Lower lobe of right lung (tissue), 2 donors: Measurements from ENCODE around the gene SLBP. TPM values are rescaled to one million over a fixed set of nuclear protein-coding genes. Genes with fewer than 3 reads are reported as not detected.

Experiments used
- ATAC-seq, 2 donors: fragments of 200-7000 bp; cut with Tn5 transposase; one replicate each; pipeline ENCODE4 v1.9.1; 2020 to 2022; ENCODE audit warnings: mild to moderate bottlenecking in 2 of 2, moderate library complexity in 2 of 2
- DNase-seq: peaks from one replicate; pipeline ENCODE4 v3.0.0-alpha.2; 2020
- H3K27ac ChIP-seq: fragments of 200-600 bp; one replicate; pipeline ENCODE4 v1.8.0; 2022
- H3K27me3 ChIP-seq: fragments of 200-600 bp; one replicate; pipeline ENCODE4 v1.8.0; 2022; ENCODE audit warnings: low read depth
- H3K36me3 ChIP-seq: fragments of 200-600 bp; one replicate; pipeline ENCODE4 v1.8.0; 2022; ENCODE audit warnings: mild to moderate bottlenecking
- H3K4me1 ChIP-seq: fragments of 200-600 bp; one replicate; pipeline ENCODE4 v1.8.0; 2022
- H3K4me3 ChIP-seq: fragments of 200-600 bp; one replicate; pipeline ENCODE4 v1.8.0; 2022; ENCODE audit warnings: mild to moderate bottlenecking
- H3K9me3 ChIP-seq: fragments of 200-600 bp; one replicate; pipeline ENCODE4 v1.8.0; 2022
- intact Hi-C: fragments of 100-400 bp; cut with DNase I; formaldehyde crosslinking; loops from one replicate; pipeline ENCODE4 v1.11.0; 2022
- total RNA-seq: library from RNA; stranded (reverse); fragmentation: NEBNext Ultra II Directional; extraction: Animal tissue kit (Norgen Biotek cat#: 25700); gene quantifications from one replicate; pipeline ENCODE4 v1.2.1, GENCODE V29; 2021
- TF ChIP-seq, protein P1 (sequence below): fragments of 200-600 bp; IDR thresholded peaks from one replicate; pipeline ENCODE4 v1.8.0; 2022; ENCODE audit warnings: antibody characterized with exemption, mild to moderate bottlenecking
- donor health status: DM: no; HTN: yes; CAD: no; lungs with severe emphysema.

SLBP gene
- total RNA-seq, 1 donor from 2014 or later, result 31.6 TPM

DNA sequence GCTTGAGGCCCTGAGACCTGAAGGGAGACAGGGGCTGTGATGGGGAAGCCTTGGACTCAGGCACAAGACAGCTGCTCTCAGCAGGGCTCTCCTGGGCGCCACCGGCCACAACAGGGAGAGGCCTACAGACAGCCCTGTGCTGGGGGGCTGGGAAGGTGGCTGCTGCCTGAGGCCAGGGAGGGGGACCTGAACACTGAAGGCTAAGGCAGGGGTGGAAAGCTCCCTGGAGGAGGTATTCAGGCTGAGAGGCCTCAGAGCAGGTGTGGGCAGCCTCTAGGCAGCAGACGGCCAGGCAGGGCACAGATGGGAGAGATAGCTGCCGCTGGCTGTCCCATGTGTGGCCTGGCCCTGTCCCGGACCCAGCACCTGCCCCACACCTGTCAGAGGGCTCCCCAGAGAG, 42.2 kb upstream of the SLBP start:
- H3K4me3 ChIP-seq, result no peak overlapping the region
- H3K27ac ChIP-seq, result no peak overlapping the region
- TF ChIP-seq, protein P1, sequence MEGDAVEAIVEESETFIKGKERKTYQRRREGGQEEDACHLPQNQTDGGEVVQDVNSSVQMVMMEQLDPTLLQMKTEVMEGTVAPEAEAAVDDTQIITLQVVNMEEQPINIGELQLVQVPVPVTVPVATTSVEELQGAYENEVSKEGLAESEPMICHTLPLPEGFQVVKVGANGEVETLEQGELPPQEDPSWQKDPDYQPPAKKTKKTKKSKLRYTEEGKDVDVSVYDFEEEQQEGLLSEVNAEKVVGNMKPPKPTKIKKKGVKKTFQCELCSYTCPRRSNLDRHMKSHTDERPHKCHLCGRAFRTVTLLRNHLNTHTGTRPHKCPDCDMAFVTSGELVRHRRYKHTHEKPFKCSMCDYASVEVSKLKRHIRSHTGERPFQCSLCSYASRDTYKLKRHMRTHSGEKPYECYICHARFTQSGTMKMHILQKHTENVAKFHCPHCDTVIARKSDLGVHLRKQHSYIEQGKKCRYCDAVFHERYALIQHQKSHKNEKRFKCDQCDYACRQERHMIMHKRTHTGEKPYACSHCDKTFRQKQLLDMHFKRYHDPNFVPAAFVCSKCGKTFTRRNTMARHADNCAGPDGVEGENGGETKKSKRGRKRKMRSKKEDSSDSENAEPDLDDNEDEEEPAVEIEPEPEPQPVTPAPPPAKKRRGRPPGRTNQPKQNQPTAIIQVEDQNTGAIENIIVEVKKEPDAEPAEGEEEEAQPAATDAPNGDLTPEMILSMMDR, result no peak
- H3K9me3 ChIP-seq, result no peaks in the 10 kb centered on the region
- H3K4me1 ChIP-seq, result peaks cover 21% of the 10 kb centered on the region
- no peak for ATAC-seq
- no peaks in the 10 kb centered on the region for H3K27me3 ChIP-seq
- intact Hi-C loops, result no loop called here
- no peak for DNase-seq
- no peaks in the 10 kb centered on the region for H3K36me3 ChIP-seq

DNA sequence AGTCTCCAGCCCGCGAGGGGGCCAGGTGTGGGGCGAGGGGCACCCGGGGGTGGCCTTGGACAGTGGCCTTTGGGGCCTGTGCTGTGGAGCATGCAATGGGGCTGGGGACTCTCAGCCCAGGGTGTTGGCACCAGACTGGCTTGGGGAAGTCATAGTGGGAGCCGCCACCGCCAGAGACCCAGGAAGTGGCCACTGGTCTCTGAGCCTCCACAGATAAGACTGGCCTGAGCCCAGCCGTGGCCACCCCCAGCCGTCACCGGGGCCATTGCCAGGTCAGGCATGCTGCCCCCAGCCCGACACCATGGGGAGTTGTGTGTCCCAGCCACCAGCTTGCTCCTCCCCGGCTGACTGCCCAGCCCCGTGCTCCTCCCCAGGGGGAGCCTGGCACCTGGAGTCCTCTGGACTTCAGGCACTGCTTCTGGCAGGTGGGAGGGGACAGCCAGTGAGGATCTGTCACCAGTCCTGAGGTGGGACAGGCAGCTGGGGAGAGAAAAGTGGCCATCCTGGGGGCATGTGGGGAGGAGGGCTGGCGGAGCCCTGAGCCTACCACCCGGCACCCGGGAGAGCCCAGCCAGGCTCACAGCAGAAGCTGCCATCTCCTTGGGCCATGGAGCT, 41.7 kb upstream of the SLBP start:
- Histone ChIP-seq H3K9me3 (no peaks in the 10 kb centered on the region), H3K36me3 (no peaks in the 10 kb centered on the region), H3K27ac (no peak overlapping the region), H3K27me3 (no peaks in the 10 kb centered on the region), H3K4me1 (peaks cover 21% of the 10 kb centered on the region), H3K4me3 (no peak overlapping the region)
- intact Hi-C loops, result no loop called here
- DNase-seq, result no peak
- TF ChIP-seq, protein P1, result no peak
- no peak for ATAC-seq

- Histone ChIP-seq H3K4me3 (no peak overlapping the region), H3K4me1 (peaks cover 26% of the 10 kb centered on the region), H3K36me3 (no peaks in the 10 kb centered on the region), H3K9me3 (no peaks in the 10 kb centered on the region), H3K27ac (peak overlapping the region; percentile 62), H3K27me3 (peaks cover 1% of the 10 kb centered on the region)
- intact Hi-C loops, result no loop called here
- TF ChIP-seq, protein P1, result no peak
- DNase-seq, result no peak
- ATAC-seq, result no peak
Measured at GRCh38 chr4:1753294-1753696, 41.2 kb upstream of the SLBP start.

GRCh38 chr4:1752284-1753041, 40.3 kb upstream of the SLBP start:
- Histone ChIP-seq H3K27me3 (peaks cover 3% of the 10 kb centered on the region), H3K27ac (peak overlapping the region; percentile 62), H3K4me3 (peak overlapping the region; percentile 32), H3K4me1 (peaks cover 27% of the 10 kb centered on the region), H3K9me3 (no peaks in the 10 kb centered on the region), H3K36me3 (no peaks in the 10 kb centered on the region)
- TF ChIP-seq, protein P1, result no peak
- ATAC-seq, result peak; percentile 50 to 67
- DNase-seq, result peak; percentile 75
- intact Hi-C loops, result no loop called here

DNA sequence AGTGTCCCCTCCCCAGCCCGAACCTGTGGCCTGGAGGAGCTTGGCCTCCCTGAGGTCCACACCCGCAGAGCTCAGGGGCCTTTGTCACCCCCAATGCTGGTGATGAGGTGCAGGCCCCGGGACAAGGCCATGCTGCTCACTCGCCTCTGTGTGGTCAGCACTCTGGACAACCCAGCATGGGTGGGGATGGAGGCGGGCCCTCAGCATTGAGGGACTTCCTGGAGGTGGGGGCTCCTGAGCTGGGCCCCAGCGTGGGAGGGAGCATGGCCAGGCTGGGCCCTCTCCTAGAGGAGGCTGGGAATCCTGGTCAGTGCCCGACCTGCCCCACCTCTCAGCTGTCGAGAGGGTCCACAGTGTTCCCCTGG, 39.8 kb upstream of the SLBP start:
- Histone ChIP-seq H3K9me3 (no peaks in the 10 kb centered on the region), H3K4me3 (no peak overlapping the region), H3K27ac (peak overlapping the region; percentile 62), H3K27me3 (peaks cover 3% of the 10 kb centered on the region), H3K36me3 (no peaks in the 10 kb centered on the region), H3K4me1 (peaks cover 27% of the 10 kb centered on the region)
- TF ChIP-seq, protein P1, result no peak
- intact Hi-C loops, result no loop called here
- ATAC-seq, result peak in 1 of 2 donors; percentile 66
- peak; percentile 79 for DNase-seq
